ENCODE data around the gene MYO9A.
A peak's percentile ranks its signal among the peaks of the same experiment; 100 is the strongest.

Gene MYO9A

GRCh38 chr15:71808311-71809020, 309.5 kb downstream of the MYO9A start:
- CTCF ChIA-PET: interaction anchor here (0.5 to 1.9 kb wide), 4 partner anchors 45 to 64 kb away, joined by 3 to 6 read pairs (median 3); no protein-coding TSS in a partner anchor
- no peaks in the 10 kb centered on the region for H3K9me3 ChIP-seq (ENCODE audit: control insufficient read depth, insufficient read depth, low read depth, low read length)
- no peak overlapping the region for H3K4me3 ChIP-seq (ENCODE audit: low read depth, low read length)
- POLR2A ChIA-PET: no interaction called here
- H3K27ac ChIP-seq (ENCODE audit: extremely low read depth, low read depth, low read length): no peak overlapping the region
- H3K4me1 ChIP-seq (ENCODE audit: control insufficient read depth, insufficient read depth, low read length): peaks cover 15% of the 10 kb centered on the region
- no peaks in the 10 kb centered on the region for H3K36me3 ChIP-seq (ENCODE audit: control insufficient read depth in 2 of 2, insufficient read depth in 1 of 2, low read length in 2 of 2)
- no peak for TF ChIP-seq ZNF548 (tag by site-specific recombination; IDR thresholded peaks at IDR 0.05)
- TF ChIP-seq ZNF114 (tag by site-specific recombination; IDR thresholded peaks at IDR 0.05): no peak
- no peak for TF ChIP-seq ZNF654 (tag by site-specific recombination; IDR thresholded peaks at IDR 0.05; ENCODE audit: low read depth)
- TF ChIP-seq KLF8 (tag by site-specific recombination; IDR thresholded peaks at IDR 0.05): no peak
- no peak for TF ChIP-seq ZBTB8A (tag by site-specific recombination; IDR thresholded peaks at IDR 0.05)
- no peak for TF ChIP-seq ZNF626 (tag by site-specific recombination; IDR thresholded peaks at IDR 0.05)
- TF ChIP-seq ZNF623 (tag by site-specific recombination; IDR thresholded peaks at IDR 0.05): no peak
- TF ChIP-seq ZNF24 (tag by site-specific recombination; IDR thresholded peaks at IDR 0.05): no peak
- no peak for TF ChIP-seq ZNF521 (tag by site-specific recombination; IDR thresholded peaks at IDR 0.05)
- TF ChIP-seq ZNF239 (tag by site-specific recombination; IDR thresholded peaks at IDR 0.05): no peak
- TF ChIP-seq ZFP37 (tag by site-specific recombination; IDR thresholded peaks at IDR 0.05): no peak
- no peak for TF ChIP-seq GFI1B (tag by site-specific recombination; IDR thresholded peaks at IDR 0.05)
- no peak for TF ChIP-seq ZBTB1 (tag by site-specific recombination; IDR thresholded peaks at IDR 0.05)
- TF ChIP-seq KLF10 (tag by site-specific recombination; IDR thresholded peaks at IDR 0.05): no peak
- TF ChIP-seq ZNF791 (tag by site-specific recombination; IDR thresholded peaks at IDR 0.05): no peak
- TF ChIP-seq ZNF544 (tag by site-specific recombination; IDR thresholded peaks at IDR 0.05): no peak
- TF ChIP-seq ZNF792 (tag by site-specific recombination; IDR thresholded peaks at IDR 0.05): no peak

- ChIA-PET POLR2A (interaction anchor here (0.6 kb wide), 1 partner anchor 121 kb away, joined by 4 read pairs; no protein-coding TSS in a partner anchor), CTCF (interaction anchor here (0.6 to 9.3 kb wide), 6 partner anchors 28 to 349 kb away, joined by 3 to 70 read pairs (median 6); no protein-coding TSS in a partner anchor)
- Histone ChIP-seq H3K9me3 (ENCODE audit: control insufficient read depth, insufficient read depth, low read depth, low read length) (no peaks in the 10 kb centered on the region), H3K4me3 (ENCODE audit: low read depth, low read length) (no peak overlapping the region), H3K27ac (ENCODE audit: extremely low read depth, low read depth, low read length) (no peak overlapping the region), H3K36me3 (ENCODE audit: control insufficient read depth in 2 of 2, insufficient read depth in 1 of 2, low read length in 2 of 2) (no peaks in the 10 kb centered on the region), H3K4me1 (ENCODE audit: control insufficient read depth, insufficient read depth, low read length) (peaks cover 15% of the 10 kb centered on the region)
- TF ChIP-seq KLF1 (tag by site-specific recombination; IDR thresholded peaks at IDR 0.05): no peak
- TF ChIP-seq ZNF398 (tag by site-specific recombination; IDR thresholded peaks at IDR 0.05): peak; percentile 33; the same call in 1 of the 2 replicates
- no peak for TF ChIP-seq ZNF138 (tag by site-specific recombination; IDR thresholded peaks at IDR 0.05; ENCODE audit: borderline replicate concordance)
- TF ChIP-seq ZNF768 (tag by site-specific recombination; IDR thresholded peaks at IDR 0.05): peak; percentile 66
- TF ChIP-seq ZNF692 (tag by site-specific recombination; IDR thresholded peaks at IDR 0.05): no peak
- no peak for TF ChIP-seq ZNF112 (tag by site-specific recombination; IDR thresholded peaks at IDR 0.05)
- 0 out of 2 replicates have a peak, but pooled peaks have one; percentile 31 for TF ChIP-seq ZIC2 (tag by site-specific recombination; IDR thresholded peaks at IDR 0.05)
- TF ChIP-seq ZNF513 (tag by site-specific recombination; IDR thresholded peaks at IDR 0.05): no peak
These were observed 310.3 kb downstream of the MYO9A start for GRCh38 chr15:71807691-71808091.
